ENCODE results near the gene RGS6.

The RGS6 gene

GRCh38 chr14:72553161-72553560 is 620.9 kb downstream of the RGS6 start:
- TF ChIP-seq, protein P1, sequence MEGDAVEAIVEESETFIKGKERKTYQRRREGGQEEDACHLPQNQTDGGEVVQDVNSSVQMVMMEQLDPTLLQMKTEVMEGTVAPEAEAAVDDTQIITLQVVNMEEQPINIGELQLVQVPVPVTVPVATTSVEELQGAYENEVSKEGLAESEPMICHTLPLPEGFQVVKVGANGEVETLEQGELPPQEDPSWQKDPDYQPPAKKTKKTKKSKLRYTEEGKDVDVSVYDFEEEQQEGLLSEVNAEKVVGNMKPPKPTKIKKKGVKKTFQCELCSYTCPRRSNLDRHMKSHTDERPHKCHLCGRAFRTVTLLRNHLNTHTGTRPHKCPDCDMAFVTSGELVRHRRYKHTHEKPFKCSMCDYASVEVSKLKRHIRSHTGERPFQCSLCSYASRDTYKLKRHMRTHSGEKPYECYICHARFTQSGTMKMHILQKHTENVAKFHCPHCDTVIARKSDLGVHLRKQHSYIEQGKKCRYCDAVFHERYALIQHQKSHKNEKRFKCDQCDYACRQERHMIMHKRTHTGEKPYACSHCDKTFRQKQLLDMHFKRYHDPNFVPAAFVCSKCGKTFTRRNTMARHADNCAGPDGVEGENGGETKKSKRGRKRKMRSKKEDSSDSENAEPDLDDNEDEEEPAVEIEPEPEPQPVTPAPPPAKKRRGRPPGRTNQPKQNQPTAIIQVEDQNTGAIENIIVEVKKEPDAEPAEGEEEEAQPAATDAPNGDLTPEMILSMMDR (IDR thresholded peaks at IDR 0.05; ENCODE audit: low read depth, low read length), result no peak
- H3K4me3 ChIP-seq (ENCODE audit: low read depth, low read length), result no peak overlapping the region

- TF ChIP-seq, protein P1 (IDR thresholded peaks at IDR 0.05; ENCODE audit: low read depth, low read length), result no peak
- H3K4me3 ChIP-seq (ENCODE audit: low read depth, low read length), result no peak overlapping the region
Observed at GRCh38 chr14:72553656-72554055, 621.4 kb downstream of the RGS6 start.

DNA sequence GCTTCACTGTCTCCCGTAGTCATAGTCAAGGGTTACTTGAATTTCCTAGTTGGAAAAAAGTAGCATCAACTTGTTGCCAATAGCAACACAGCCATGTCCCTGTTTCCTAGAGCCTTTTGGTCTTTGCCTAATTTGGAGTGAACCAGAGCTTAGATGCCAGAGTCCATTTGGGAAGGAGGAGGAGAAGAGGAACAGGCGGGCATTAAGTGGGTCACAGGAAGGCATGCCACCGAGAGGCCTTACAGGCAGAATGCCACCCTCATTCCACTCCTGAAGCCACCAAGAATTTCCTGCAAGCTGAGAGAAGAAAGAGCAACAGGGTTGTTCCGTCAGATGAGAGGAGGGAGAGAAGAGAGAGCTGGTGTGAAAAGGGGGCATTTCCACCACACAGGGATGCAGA is 622.2 kb downstream of the RGS6 start:
- no peak overlapping the region for H3K4me3 ChIP-seq (ENCODE audit: low read depth, low read length)
- TF ChIP-seq, protein P1 (IDR thresholded peaks at IDR 0.05; ENCODE audit: low read depth, low read length), result no peak

- H3K4me3 ChIP-seq (ENCODE audit: low read depth, low read length), result no peak overlapping the region
- TF ChIP-seq, protein P1 (IDR thresholded peaks at IDR 0.05; ENCODE audit: low read depth, low read length), result no peak
Observed at GRCh38 chr14:72554994-72555608, 622.9 kb downstream of the RGS6 start.

DNA sequence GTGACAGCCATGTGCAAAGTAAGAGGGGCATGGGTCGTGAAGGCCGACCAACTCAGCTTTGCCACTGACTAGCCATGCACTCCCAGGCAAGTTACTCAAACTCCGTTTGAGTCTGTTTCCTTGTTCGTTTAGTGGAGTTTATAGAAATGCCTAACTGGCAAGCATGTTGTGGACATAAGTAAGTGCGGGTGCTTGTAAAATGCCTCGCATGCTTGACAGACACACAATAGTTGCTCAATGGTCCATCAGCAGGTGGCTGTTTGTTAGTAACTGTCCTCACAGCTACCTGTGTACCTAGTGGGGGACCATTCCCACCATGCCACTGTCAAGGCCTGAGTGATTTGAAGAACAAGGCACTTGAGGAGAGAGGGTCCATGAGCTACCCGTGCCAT is 623.4 kb downstream of the RGS6 start:
- TF ChIP-seq, protein P1 (IDR thresholded peaks at IDR 0.05; ENCODE audit: low read depth, low read length), result no peak
- no peak overlapping the region for H3K4me3 ChIP-seq (ENCODE audit: low read depth, low read length)

GRCh38 chr14:72557671-72558070 is 625.4 kb downstream of the RGS6 start:
- no peak overlapping the region for H3K4me3 ChIP-seq (ENCODE audit: low read depth, low read length)
- TF ChIP-seq, protein P1 (IDR thresholded peaks at IDR 0.05; ENCODE audit: low read depth, low read length), result no peak

GRCh38 chr14:72558721-72559120 is 626.5 kb downstream of the RGS6 start:
- no peak overlapping the region for H3K4me3 ChIP-seq (ENCODE audit: low read depth, low read length)
- TF ChIP-seq, protein P1 (IDR thresholded peaks at IDR 0.05; ENCODE audit: low read depth, low read length), result no peak

Data from WI38 (cell line).